H1 (cell line): ENCODE measurements around the gene TANC1. TPM values are rescaled to one million over a fixed set of nuclear protein-coding genes. Genes with fewer than 3 reads are reported as not detected.

Experiments used
- CTCF ChIA-PET: fragments of 300-600 bp; sonication (Branson Sonifier 250); formaldehyde crosslinking; loops from one replicate; lab custom pipeline; 2021; ENCODE audit not compliant: partially characterized antibody; lab: Charles Lee
- POLR2A ChIA-PET: fragments of 300-600 bp; sonication (Branson Sonifier 250); formaldehyde crosslinking; loops from one replicate; lab custom pipeline; 2021; ENCODE audit warnings: inconsistent platforms; ENCODE audit not compliant: partially characterized antibody; lab: Charles Lee
- DNase-seq, 2 experiments: peaks; one replicate each; pipeline versions ENCODE4 v3.0.0 to v3.0.0-alpha.2; 2010 to 2022; ENCODE audit warnings: low spot score in 2 of 2, low read depth in 1 of 2, mixed read lengths in 1 of 2
- FAIRE-seq: peaks from 2 replicates; lab custom pipeline; 2011; peaks lifted over from hg19 to GRCh38; lab: Jason Lieb, UNC
- H2AFZ ChIP-seq: 2 replicates; pipeline ENCODE4 v1.8.1; 2012; ENCODE audit warnings: low read length, inconsistent platforms
- H2AK5ac ChIP-seq: 2 replicates; pipeline ENCODE4 v1.6.1; 2013; ENCODE audit warnings: low read depth, low read length
- H2BK120ac ChIP-seq: replicated peaks from 2 replicates; pipeline ENCODE3; 2013; ENCODE audit warnings: low read depth, low read length, inconsistent platforms
- H2BK12ac ChIP-seq: 2 replicates; pipeline ENCODE4 v1.6.1; 2013; ENCODE audit warnings: low read depth, low read length
- H2BK15ac ChIP-seq: 2 replicates; pipeline ENCODE4 v1.6.1; 2013; ENCODE audit warnings: low read length
- H2BK20ac ChIP-seq: 2 replicates; pipeline ENCODE4 v1.6.1; 2013; ENCODE audit warnings: low read length
- H2BK5ac ChIP-seq: 2 replicates; pipeline ENCODE4 v1.6.1; 2013; ENCODE audit warnings: low read depth, low read length
- H3K14ac ChIP-seq: 2 replicates; pipeline ENCODE4 v1.6.1; 2013; ENCODE audit warnings: inconsistent platforms; ENCODE audit not compliant: insufficient read length
- H3K18ac ChIP-seq: 2 replicates; pipeline ENCODE4 v1.6.1; 2013; ENCODE audit warnings: low read length; ENCODE audit errors: extremely low read depth
- H3K23ac ChIP-seq: 2 replicates; pipeline ENCODE4 v1.6.1; 2013; ENCODE audit warnings: inconsistent platforms; ENCODE audit not compliant: insufficient read length
- H3K23me2 ChIP-seq: 2 replicates; pipeline ENCODE4 v1.6.1; 2013; ENCODE audit warnings: low read depth, low read length
- H3K27ac ChIP-seq: 2 replicates; pipeline ENCODE4 v1.6.1; 2011; ENCODE audit warnings: low read depth, low read length, inconsistent platforms
- H3K27me3 ChIP-seq, 4 experiments: replicated peaks in 1 of 4; 1 replicate in 1 of 4; 2 replicates in 3 of 4; pipeline versions ENCODE4 v1.6.1 to v1.8.1; 2011 to 2013; ENCODE audit warnings: low read length in 3 of 4, mild to moderate bottlenecking in 3 of 4, inconsistent platforms in 2 of 4, mixed read lengths in 2 of 4, moderate library complexity in 1 of 4; ENCODE audit not compliant: control insufficient read depth in 3 of 4, insufficient read depth in 3 of 4; ENCODE audit errors: extremely low read depth in 1 of 4
- H3K36me3 ChIP-seq, 4 experiments: 2 replicates each; pipeline versions ENCODE4 v1.6.1 to v1.8.1; 2011 to 2013; ENCODE audit warnings: mild to moderate bottlenecking in 4 of 4, low read length in 3 of 4, moderate library complexity in 2 of 4, control low read depth in 1 of 4, inconsistent platforms in 1 of 4; ENCODE audit not compliant: insufficient read depth in 4 of 4, control insufficient read depth in 2 of 4
- H3K4ac ChIP-seq: replicated peaks from 2 replicates; pipeline ENCODE3; 2013; ENCODE audit warnings: low read length, low read depth, mixed read lengths, inconsistent platforms; ENCODE audit not compliant: insufficient read length
- H3K4me1 ChIP-seq, 4 experiments: replicated peaks in 1 of 4; 1 replicate in 1 of 4; 2 replicates in 3 of 4; pipeline versions ENCODE4 v1.6.1 to v1.8.1; 2011 to 2013; ENCODE audit warnings: low read length in 3 of 4, inconsistent platforms in 2 of 4, mixed read lengths in 1 of 4; ENCODE audit not compliant: insufficient read depth in 4 of 4, control insufficient read depth in 3 of 4
- H3K4me2 ChIP-seq, 2 experiments: 2 replicates each; pipeline versions ENCODE4 v1.6.1 to v1.8.1; 2011 to 2013; ENCODE audit warnings: low read depth in 2 of 2, low read length in 2 of 2, control low read depth in 1 of 2, inconsistent platforms in 1 of 2, mild to moderate bottlenecking in 1 of 2; ENCODE audit not compliant: insufficient read depth in 1 of 2
- H3K4me3 ChIP-seq, 4 experiments: fragments of 200-600, 300-600 bp in 1 of 4; sonication (generic), shearing (Covaris generic), sonication (Bioruptor Twin) in 1 of 4; 2 replicates each; pipeline versions ENCODE4 v1.5.1 to v1.8.1; 2011 to 2016; ENCODE audit warnings: low read length in 4 of 4, low read depth in 3 of 4, control low read depth in 2 of 4, inconsistent platforms in 2 of 4, mild to moderate bottlenecking in 2 of 4, mixed read lengths in 1 of 4, moderate library complexity in 1 of 4; ENCODE audit not compliant: insufficient read depth in 2 of 4; ENCODE audit errors: extremely low read depth in 1 of 4
- H3K56ac ChIP-seq: replicated peaks from 2 replicates; pipeline ENCODE3; 2013; ENCODE audit warnings: low read depth, mild to moderate bottlenecking, mixed read lengths, low read length, inconsistent platforms; ENCODE audit not compliant: insufficient read length
- H3K79me1 ChIP-seq: 2 replicates; pipeline ENCODE4 v1.6.1; 2013; ENCODE audit warnings: low read depth, low read length, control low read depth
- H3K79me2 ChIP-seq, 2 experiments: 2 replicates each; pipeline versions ENCODE4 v1.6.1 to v1.8.1; 2012 to 2013; ENCODE audit warnings: low read length in 2 of 2, mild to moderate bottlenecking in 2 of 2, inconsistent platforms in 1 of 2; ENCODE audit not compliant: insufficient read depth in 2 of 2, control insufficient read depth in 1 of 2
- H3K9ac ChIP-seq, 4 experiments: replicated peaks in 1 of 4; 1 replicate in 1 of 4; 2 replicates in 3 of 4; pipeline versions ENCODE4 v1.6.1 to v1.8.1; 2011 to 2013; ENCODE audit warnings: low read depth in 3 of 4, low read length in 3 of 4, control low read depth in 2 of 4, mild to moderate bottlenecking in 2 of 4, moderate library complexity in 2 of 4, inconsistent platforms in 1 of 4; ENCODE audit errors: extremely low read depth in 1 of 4
- H3K9me3 ChIP-seq, 2 experiments: 2 replicates each; pipeline versions ENCODE4 v1.6.1 to v1.8.1; 2012 to 2013; ENCODE audit warnings: mild to moderate bottlenecking in 2 of 2, moderate library complexity in 2 of 2, control low read depth in 1 of 2, inconsistent platforms in 1 of 2, low read depth in 1 of 2, low read length in 1 of 2, mixed read lengths in 1 of 2; ENCODE audit not compliant: insufficient read depth in 2 of 2
- H4K20me1 ChIP-seq, 2 experiments: replicated peaks in 1 of 2; 2 replicates each; pipeline versions ENCODE3 to v1.8.1; 2011 to 2013; ENCODE audit warnings: inconsistent platforms in 2 of 2, low read length in 2 of 2, mild to moderate bottlenecking in 1 of 2; ENCODE audit not compliant: insufficient read depth in 2 of 2, control insufficient read depth in 1 of 2
- H4K5ac ChIP-seq: 2 replicates; pipeline ENCODE4 v1.6.1; 2013; ENCODE audit warnings: low read length, low read depth, mixed read lengths, inconsistent platforms; ENCODE audit not compliant: insufficient read length
- H4K8ac ChIP-seq: 2 replicates; pipeline ENCODE4 v1.8.0; 2013; ENCODE audit warnings: mild to moderate bottlenecking, moderate library complexity, low read length, inconsistent platforms; ENCODE audit not compliant: insufficient read depth; ENCODE audit errors: extremely low read depth
- H4K91ac ChIP-seq: replicated peaks from 2 replicates; pipeline ENCODE3; 2013; ENCODE audit warnings: low read length, mixed read lengths, inconsistent platforms; ENCODE audit not compliant: insufficient read length
- BCL11A ChIP-seq, 2 experiments: IDR thresholded peaks; one replicate each; pipeline ENCODE4 v1.6.1; 2011; ENCODE audit warnings: low read depth in 2 of 2, low read length in 2 of 2, mild to moderate bottlenecking in 2 of 2
- GTF2F1 ChIP-seq: IDR thresholded peaks from 2 replicates; pipeline ENCODE4 v1.6.1; 2012; ENCODE audit warnings: low read depth, low read length, improper control_type of control experiment, borderline replicate concordance
- HDAC6 ChIP-seq: IDR thresholded peaks from one replicate; pipeline ENCODE4 v1.7.1; 2012; ENCODE audit warnings: low read depth, mild to moderate bottlenecking, inconsistent platforms, low read length, moderate library complexity
- KDM5A ChIP-seq: fragments of 200-600 bp; IDR thresholded peaks from 2 replicates; pipeline ENCODE4 v1.7.1; 2012; ENCODE audit warnings: mild to moderate bottlenecking, low read length, inconsistent platforms, mixed read lengths
- NANOG ChIP-seq: IDR thresholded peaks from 2 replicates; pipeline ENCODE4 v1.6.1; 2011; ENCODE audit warnings: low read length, low read depth, mild to moderate bottlenecking, inconsistent platforms; ENCODE audit not compliant: insufficient read depth, poor library complexity, severe bottlenecking
- RNF2 ChIP-seq: fragments of 200-900, 300-1000 bp; sonication (generic); IDR thresholded peaks from 2 replicates; pipeline ENCODE4 v1.7.1; 2016; ENCODE audit warnings: borderline replicate concordance, low read depth, mild to moderate bottlenecking, antibody characterized with exemption, low read length; ENCODE audit not compliant: poor library complexity, severe bottlenecking; ENCODE audit errors: missing control alignments
- SIX5 ChIP-seq: IDR thresholded peaks from 2 replicates; pipeline ENCODE4 v1.6.1; 2011; ENCODE audit warnings: mild to moderate bottlenecking, low read depth, low read length
- SP1 ChIP-seq: IDR thresholded peaks from 2 replicates; pipeline ENCODE4 v1.6.1; 2011; ENCODE audit warnings: low read depth, low read length
- SUZ12 ChIP-seq: fragments of 200-600 bp; sonication (generic); IDR thresholded peaks from 2 replicates; pipeline ENCODE4 v1.6.1; 2012; ENCODE audit warnings: mild to moderate bottlenecking, inconsistent platforms, low read length, moderate library complexity, mixed read lengths
- TEAD4 ChIP-seq: IDR thresholded peaks from 2 replicates; pipeline ENCODE4 v1.6.1; 2012; ENCODE audit warnings: low read depth, low read length, inconsistent platforms, mixed read lengths
- ZNF274 ChIP-seq: IDR thresholded peaks from 2 replicates; pipeline ENCODE4 v1.7.0; 2012; ENCODE audit warnings: low read length, borderline replicate concordance; ENCODE audit errors: extremely low read depth
- WGBS, 2 experiments: shearing (Covaris generic) in 1 of 2; methylation state at CpG; one replicate each; pipeline versions ENCODE4 v1.1.6 to v1.1.7; 2013 to 2015; ENCODE audit warnings: low lambda C conversion rate in 2 of 2, mixed read lengths in 2 of 2, inconsistent platforms in 1 of 2, low coverage in 1 of 2, missing lambda C conversion rate in 1 of 2; ENCODE audit not compliant: insufficient replicate concordance in 2 of 2, insufficient coverage in 1 of 2, insufficient read length in 1 of 2; ENCODE audit errors: extremely low coverage in 1 of 2, missing lambda C conversion rate in 1 of 2; 5-methylcytosine and 5-hydroxymethylcytosine counted together
- polyA plus RNA-seq, 7 experiments: library from polyadenylated mRNA; depleted of rRNA in 3 of 7; stranded (reverse) in 5 of 7; unstranded in 2 of 7; fragments of >200 nt in 5 of 7; fragments of 200-250 nt in 2 of 7; gene quantifications; 1 replicate in 5 of 7; 2 replicates in 1 of 7; 4 replicates in 1 of 7; pipeline versions ENCODE4 v1.2.1 to v1.2.3, GENCODE V29; 2011 to 2013; ENCODE audit warnings: missing spikeins in 2 of 7, mixed read lengths in 2 of 7
- total RNA-seq: library from RNA; stranded (reverse); fragmentation: NEBNext Ultra II Directional; extraction: Animal tissue kit (Norgen Biotek cat#: 25700); gene quantifications from 2 replicates; pipeline ENCODE4 v1.2.1, GENCODE V29; 2021
- TF ChIP-seq, protein P1 (sequence below): IDR thresholded peaks from 2 replicates; pipeline ENCODE4 v1.6.1; 2012; ENCODE audit warnings: inconsistent platforms

Gene TANC1
- total and polyA plus RNA-seq, 2 of the 8 experiments (the other 6 are each of a cell fraction or from before 2014, with no cell fraction given) = 4.1 to 7.6 TPM

DNA sequence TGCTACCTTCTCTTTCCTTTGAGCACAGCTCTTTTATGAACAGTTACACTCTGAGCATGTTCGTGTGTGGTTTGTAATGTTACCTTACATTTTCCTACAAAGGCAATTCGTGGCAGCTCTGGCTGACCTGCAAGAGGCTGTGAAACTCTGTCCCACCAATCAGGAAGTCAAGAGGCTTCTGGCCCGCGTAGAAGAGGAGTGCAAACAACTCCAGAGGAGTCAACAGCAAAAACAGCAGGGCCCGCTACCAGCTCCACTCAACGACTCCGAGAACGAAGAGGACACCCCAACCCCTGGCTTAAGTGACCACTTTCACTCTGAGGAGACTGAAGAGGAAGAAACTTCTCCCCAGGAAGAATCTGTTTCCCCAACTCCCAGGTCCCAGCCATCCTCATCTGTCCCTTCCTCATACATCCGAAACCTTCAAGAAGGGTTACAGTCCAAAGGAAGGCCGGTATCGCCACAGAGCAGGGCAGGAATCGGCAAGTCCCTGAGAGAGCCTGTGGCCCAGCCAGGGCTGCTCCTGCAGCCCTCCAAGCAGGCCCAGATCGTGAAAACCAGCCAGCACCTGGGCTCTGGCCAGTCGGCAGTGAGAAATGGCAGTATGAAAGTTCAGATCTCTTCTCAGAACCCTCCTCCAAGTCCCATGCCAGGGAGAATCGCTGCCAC is 261.2 kb downstream of the TANC1 start:
- Histone ChIP-seq H3K14ac (no peak overlapping the region), H3K36me3 (peaks cover 0 to 6% (median 2%) of the 10 kb centered on the region in 4 experiments; a peak in 2 of 8 replicates), H2BK120ac (no peak overlapping the region), H3K4ac (no peak overlapping the region), H3K79me2 (no peaks in the 10 kb centered on the region), H3K23me2 (no peaks in the 10 kb centered on the region), H3K27ac (no peak overlapping the region), H3K4me2 (no peak overlapping the region), H3K4me1 (no peaks in the 10 kb centered on the region), H2AFZ (no peak overlapping the region), H3K18ac (no peak overlapping the region), H3K79me1 (no peaks in the 10 kb centered on the region), H4K20me1 (peaks cover 0 to 2% of the 10 kb centered on the region in 2 experiments), H3K23ac (no peak overlapping the region), H3K27me3 (no peaks in the 10 kb centered on the region; a peak in 1 of 7 replicates), H3K4me3 (no peak overlapping the region), H2BK20ac (no peak overlapping the region), H3K9me3 (no peaks in the 10 kb centered on the region), H2BK12ac (no peak overlapping the region), H2BK15ac (no peak overlapping the region), H4K5ac (no peak overlapping the region), H3K9ac (no peak overlapping the region), H3K56ac (no peak overlapping the region), H4K91ac (no peak overlapping the region), H2BK5ac (no peak overlapping the region), H4K8ac (no peak overlapping the region), H2AK5ac (no peak overlapping the region)
- ChIA-PET CTCF (interaction anchor here (1.2 kb wide), 1 partner anchor 81 kb away, joined by 3 read pairs; no protein-coding TSS in a partner anchor), POLR2A (interaction anchor here (1.6 kb wide), 1 partner anchor 14 kb away, joined by 3 read pairs; no protein-coding TSS in a partner anchor)
- WGBS, 2 experiments = 88% methylated on average over 15 of the region's 15 CpGs; no CpG with 5 or more reads in 1 of the 2 experiments
- no peak for FAIRE-seq
- no peak for DNase-seq
- TF ChIP-seq BCL11A (IDR thresholded peaks at IDR 0.05; ENCODE audit: low read depth in 2 of 2, low read length in 2 of 2) (no peak), GTF2F1 (no peak), KDM5A (no peak), ZNF274 (no peak), HDAC6 (no peak), SP1 (no peak), TEAD4 (no peak), SUZ12 (no peak), SIX5 (no peak), RNF2 (no peak), NANOG (no peak)
- TF ChIP-seq, protein P1, sequence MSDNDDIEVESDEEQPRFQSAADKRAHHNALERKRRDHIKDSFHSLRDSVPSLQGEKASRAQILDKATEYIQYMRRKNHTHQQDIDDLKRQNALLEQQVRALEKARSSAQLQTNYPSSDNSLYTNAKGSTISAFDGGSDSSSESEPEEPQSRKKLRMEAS = no peak
